Esophagus squamous epithelium (tissue), 4 donors: ENCODE data around the gene KCNN3.

ENCODE experiments used
- CTCF ChIP-seq, 6 experiments: fragments of 450-650 bp in 4 of 6; fragments of 200-600 bp in 2 of 6; sonication (generic) in 2 of 6; IDR thresholded peaks; one replicate each; pipeline ENCODE4 v1.5.1; 2016 to 2019; ENCODE audit warnings: antibody characterized with exemption in 6 of 6, mild to moderate bottlenecking in 4 of 6, moderate library complexity in 4 of 6
- POLR2A ChIP-seq, 4 donors: fragments of 450-650 bp; IDR thresholded peaks; one replicate each; pipeline ENCODE4 v1.6.1; 2017; ENCODE audit warnings: antibody characterized with exemption in 4 of 4, mild to moderate bottlenecking in 4 of 4, moderate library complexity in 3 of 4

- TF ChIP-seq CTCF (IDR thresholded peaks at IDR 0.05) (no peak), POLR2A (IDR thresholded peaks at IDR 0.05) (no peak)
These were observed 31.6 kb downstream of the KCNN3 start for GRCh38 chr1:154838461-154838860.
